Natural killer cell (primary cell): ENCODE data around the gene SLC23A2. TPM values are rescaled to one million over a fixed set of nuclear protein-coding genes. Genes with fewer than 3 reads are reported as not detected.

Experiments
- ATAC-seq, 3 donors: fragments of 150-1000 bp in 2 of 3; fragments of 200-7000 bp in 1 of 3; cut with Tn5 transposase; 1 replicate in 1 of 3; 2 replicates in 2 of 3; pipeline ENCODE4 v1.10.0; 2021; ENCODE audit warnings: mild to moderate bottlenecking in 2 of 3, moderate library complexity in 2 of 3
- DNase-seq, 2 donors: peaks; one replicate each; pipeline versions ENCODE4 v3.0.0 to v3.0.0-alpha.2; 2013 to 2021; ENCODE audit warnings: mixed read lengths in 1 of 2
- H3K27ac ChIP-seq: one replicate; pipeline ENCODE4 v1.5.1; 2013; ENCODE audit warnings: mild to moderate bottlenecking, low read length
- H3K27me3 ChIP-seq: one replicate; pipeline ENCODE4 v1.6.1; 2013; ENCODE audit warnings: low read length; ENCODE audit not compliant: control insufficient read depth, insufficient read depth
- H3K36me3 ChIP-seq: one replicate; pipeline ENCODE4 v1.6.1; 2013; ENCODE audit warnings: low read length; ENCODE audit not compliant: control insufficient read depth, insufficient read depth
- H3K4me1 ChIP-seq: one replicate; pipeline ENCODE4 v1.6.1; 2013; ENCODE audit warnings: low read length; ENCODE audit not compliant: control insufficient read depth, insufficient read depth
- H3K4me3 ChIP-seq: one replicate; pipeline ENCODE4 v1.5.1; 2013; ENCODE audit warnings: low read length
- H3K9me3 ChIP-seq: one replicate; pipeline ENCODE4 v1.6.1; 2013; ENCODE audit warnings: low read length; ENCODE audit not compliant: control insufficient read depth, insufficient read depth
- H3K27ac Mint-ChIP-seq, 2 donors: one replicate each; pipeline ENCODE4 v1.8.0; 2022; ENCODE audit warnings: mild to moderate bottlenecking in 2 of 2, mixed read lengths in 2 of 2, moderate library complexity in 1 of 2
- H3K27me3 Mint-ChIP-seq, 2 donors: one replicate each; pipeline ENCODE4 v1.8.0; 2022; ENCODE audit warnings: low read depth in 2 of 2, mixed read lengths in 2 of 2
- H3K36me3 Mint-ChIP-seq: one replicate; pipeline ENCODE4 v1.8.0; 2022; ENCODE audit warnings: mixed read lengths
- H3K4me1 Mint-ChIP-seq, 2 donors: one replicate each; pipeline ENCODE4 v1.8.0; 2022; ENCODE audit warnings: mixed read lengths in 2 of 2
- H3K4me3 Mint-ChIP-seq: one replicate; pipeline ENCODE4 v1.8.0; 2022; ENCODE audit warnings: mild to moderate bottlenecking, moderate library complexity, mixed read lengths
- H3K9me3 Mint-ChIP-seq, 2 donors: one replicate each; pipeline ENCODE4 v1.8.0; 2022; ENCODE audit warnings: mixed read lengths in 2 of 2
- CTCF ChIP-seq: fragments of 200-600 bp; IDR thresholded peaks from one replicate; pipeline ENCODE4 v1.8.0; 2022; ENCODE audit warnings: antibody characterized with exemption
- WGBS: methylation state at CpG from one replicate; pipeline ENCODE4 v1.1.7; 2013; ENCODE audit warnings: missing lambda C conversion rate; ENCODE audit not compliant: insufficient coverage; 5-methylcytosine and 5-hydroxymethylcytosine counted together
- intact Hi-C: fragments of 100-400 bp; cut with micrococcal nuclease; formaldehyde crosslinking; loops from one replicate; pipeline ENCODE4 v1.14.2; 2022
- total RNA-seq, 4 donors: library from RNA; stranded (reverse); fragments of 120-200 nt in 1 of 4; gene quantifications; one replicate each; pipeline versions ENCODE4 v1.2.3 to v1.2.4, GENCODE V29; 2013 to 2022

Gene SLC23A2
- total RNA-seq, 3 donors from 2014 or later (not counting 1 experiment from before 2014, with no cell fraction given), result 21.8 to 31.5 (median 26.0) TPM

- Histone ChIP-seq H3K4me3 (no peak overlapping the region), H3K36me3 (peaks cover 23% of the 10 kb centered on the region), H3K4me1 (peaks cover 8% of the 10 kb centered on the region), H3K9me3 (no peaks in the 10 kb centered on the region), H3K27me3 (no peaks in the 10 kb centered on the region), H3K27ac (no peak overlapping the region)
- Mint-ChIP-seq H3K27me3 (no peaks in the 10 kb centered on the region), H3K4me1 (peaks cover 25 to 27% of the 10 kb centered on the region in 2 donors), H3K9me3 (no peaks in the 10 kb centered on the region), H3K36me3 (no peaks in the 10 kb centered on the region), H3K27ac (peak overlapping the region; percentile 82), H3K4me3 (no peak overlapping the region)
- no peak for TF ChIP-seq CTCF
- DNase-seq (no peak), ATAC-seq (no peak)
- intact Hi-C loops, result no loop called here
- WGBS, result 92% methylated on average over 8 of the region's 8 CpGs
Observed at GRCh38 chr20:4886771-4887527, 114.4 kb downstream of the SLC23A2 start.

GRCh38 chr20:4885877-4886276 lies 115.4 kb downstream of the SLC23A2 start:
- Mint-ChIP-seq H3K27me3 (no peaks in the 10 kb centered on the region), H3K4me1 (peaks cover 36 to 37% of the 10 kb centered on the region in 2 donors), H3K4me3 (peak overlapping the region; percentile 60), H3K9me3 (no peaks in the 10 kb centered on the region), H3K27ac (peak overlapping the region; percentile 82), H3K36me3 (no peaks in the 10 kb centered on the region)
- Histone ChIP-seq H3K4me1 (peaks cover 8% of the 10 kb centered on the region), H3K4me3 (no peak overlapping the region), H3K9me3 (no peaks in the 10 kb centered on the region), H3K27ac (no peak overlapping the region), H3K27me3 (no peaks in the 10 kb centered on the region), H3K36me3 (peaks cover 23% of the 10 kb centered on the region)
- WGBS, result 17% methylated on average over 8 of the region's 8 CpGs
- intact Hi-C loops, result no loop called here
- TF ChIP-seq CTCF, result no peak
- ATAC-seq, result peak; percentile 57 to 86 (median 75)
- DNase-seq, result no peak

GRCh38 chr20:4883546-4883945 lies 117.8 kb downstream of the SLC23A2 start:
- peaks cover 43 to 46% of the 10 kb centered on the region in 2 donors for H3K4me1 Mint-ChIP-seq
- H3K4me3 Mint-ChIP-seq, result no peak overlapping the region
- DNase-seq, result no peak
- no peak for TF ChIP-seq CTCF
- intact Hi-C loops, result no loop called here
- no peaks in the 10 kb centered on the region for H3K27me3 Mint-ChIP-seq
- no peak overlapping the region for H3K27ac ChIP-seq
- H3K9me3 ChIP-seq, result no peaks in the 10 kb centered on the region
- ATAC-seq, result no peak
- peaks cover 8% of the 10 kb centered on the region for H3K4me1 ChIP-seq
- H3K27ac Mint-ChIP-seq, result no peak overlapping the region
- H3K9me3 Mint-ChIP-seq, result no peaks in the 10 kb centered on the region
- no peaks in the 10 kb centered on the region for H3K27me3 ChIP-seq
- H3K36me3 Mint-ChIP-seq, result no peaks in the 10 kb centered on the region
- H3K4me3 ChIP-seq, result no peak overlapping the region
- WGBS, result 97% methylated on average over 7 of the region's 7 CpGs
- peaks cover 27% of the 10 kb centered on the region for H3K36me3 ChIP-seq

- H3K9me3 Mint-ChIP-seq, result no peaks in the 10 kb centered on the region
- no peak overlapping the region for H3K27ac Mint-ChIP-seq
- ATAC-seq (no peak), DNase-seq (no peak)
- Histone ChIP-seq H3K27me3 (no peaks in the 10 kb centered on the region), H3K36me3 (peaks cover 26% of the 10 kb centered on the region), H3K4me3 (no peak overlapping the region), H3K4me1 (peaks cover 8% of the 10 kb centered on the region), H3K27ac (no peak overlapping the region), H3K9me3 (no peaks in the 10 kb centered on the region)
- no peaks in the 10 kb centered on the region for H3K27me3 Mint-ChIP-seq
- peaks cover 43 to 46% of the 10 kb centered on the region in 2 donors for H3K4me1 Mint-ChIP-seq
- no peak overlapping the region for H3K4me3 Mint-ChIP-seq
- H3K36me3 Mint-ChIP-seq, result no peaks in the 10 kb centered on the region
- TF ChIP-seq CTCF, result no peak
- intact Hi-C loops, result no loop called here
- WGBS, result 90% methylated on average over 3 of the region's 3 CpGs
Observed at GRCh38 chr20:4883051-4883450, 118.3 kb downstream of the SLC23A2 start.
